ENCODE data around the gene WDR1.

The WDR1 gene

DNA sequence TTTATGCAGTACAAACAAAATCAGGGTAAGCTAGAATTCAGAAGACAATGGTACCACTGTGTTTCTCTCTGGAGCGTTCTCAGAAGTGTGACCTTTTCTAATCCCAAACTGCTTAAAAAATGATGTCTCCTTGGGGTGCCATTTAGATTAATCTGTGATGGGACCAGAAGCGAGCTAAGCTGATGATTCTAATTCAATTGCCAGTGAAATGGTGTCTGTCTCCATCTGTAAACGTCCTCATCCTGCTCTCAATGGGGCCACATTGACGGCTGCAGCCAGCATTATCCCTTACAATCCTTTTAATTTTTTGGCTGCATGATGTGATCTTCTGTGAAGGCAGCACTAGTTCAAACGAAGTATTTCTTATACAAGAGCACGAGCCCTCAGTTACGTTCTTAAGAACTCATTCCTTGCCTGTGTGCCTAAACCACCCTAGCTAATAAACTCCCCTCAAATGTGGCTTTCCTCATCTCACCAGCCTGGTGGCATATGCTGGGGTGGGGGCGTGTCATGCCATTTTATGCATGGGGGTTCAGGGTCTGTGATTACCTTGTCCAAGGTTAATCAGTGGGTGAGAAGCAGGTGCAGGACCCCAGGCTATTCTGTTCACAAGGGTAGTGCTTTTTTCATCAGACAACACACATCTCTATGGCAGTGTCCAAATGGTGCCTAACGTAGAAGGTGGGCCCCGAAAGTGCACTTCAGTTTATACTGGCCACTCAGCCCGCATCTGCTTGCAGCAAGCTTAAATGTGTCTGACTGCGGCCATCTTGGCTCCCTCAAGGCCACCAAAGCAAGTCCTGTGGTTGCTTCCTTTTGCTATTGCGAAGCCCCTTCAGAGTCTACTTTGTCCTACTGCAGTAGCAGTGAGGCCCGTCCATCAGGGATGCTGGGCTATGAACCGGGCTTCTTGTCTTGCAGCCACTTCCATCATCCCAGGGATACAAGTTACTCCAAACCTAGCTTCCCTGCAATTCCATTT is 49.6 kb downstream of the WDR1 start:
- DNase-seq (ENCODE audit: low spot score): no peak

DNA sequence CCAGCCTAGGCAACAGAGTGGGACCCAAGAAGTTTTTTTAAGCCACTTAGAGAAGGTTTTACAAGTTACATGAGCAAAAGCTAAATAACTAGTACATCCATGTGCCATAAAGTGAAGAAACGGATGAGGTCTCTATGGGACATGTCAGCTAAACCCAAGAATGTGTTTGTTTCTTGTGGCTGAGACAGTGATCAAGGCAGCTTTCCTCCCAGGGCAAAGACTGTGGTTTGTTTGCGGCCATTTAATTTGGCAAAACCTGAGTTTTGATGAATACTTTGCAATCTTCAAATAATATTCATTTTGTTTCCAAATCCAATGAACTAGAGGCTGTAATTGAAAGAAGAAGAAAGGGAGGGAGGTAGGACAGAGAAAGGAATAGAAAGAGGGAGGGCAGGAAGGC is 50.4 kb downstream of the WDR1 start:
- DNase-seq (ENCODE audit: low spot score): no peak

DNA sequence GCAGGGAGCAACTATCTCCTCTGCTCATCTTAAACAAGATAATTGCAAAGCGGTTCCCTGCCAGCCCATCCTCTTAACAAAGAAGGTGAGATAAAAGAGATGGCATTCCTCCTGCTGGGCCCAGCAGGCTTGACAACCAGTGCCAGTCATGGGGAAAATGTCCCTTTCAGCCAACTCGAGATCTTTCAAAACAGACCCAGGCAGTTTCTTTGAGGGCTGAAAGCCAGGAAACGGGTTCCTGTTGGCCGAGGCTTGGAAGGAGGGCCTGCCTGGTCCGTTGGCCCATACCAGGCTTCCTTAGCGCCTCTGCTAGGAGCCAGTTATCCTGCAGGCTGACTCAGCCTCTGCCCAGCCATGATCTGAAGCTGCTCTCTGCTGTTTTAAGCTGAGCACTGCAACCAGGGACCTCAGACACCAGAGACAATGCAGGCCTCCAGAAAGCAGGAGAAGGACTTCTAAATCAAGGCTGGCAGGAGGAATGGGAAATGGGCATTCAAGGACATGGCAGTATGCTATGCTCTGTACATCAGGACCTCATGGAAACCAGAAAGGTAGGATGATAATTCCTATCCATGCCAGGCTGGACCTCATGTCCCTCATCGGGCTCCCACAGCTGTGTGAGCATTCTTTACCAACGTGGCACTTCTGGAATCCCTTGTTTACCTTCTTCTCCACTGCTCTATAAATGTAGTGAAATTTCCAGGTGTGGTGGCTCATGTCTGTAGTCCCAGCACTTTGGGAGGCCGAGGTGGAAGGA is 52.9 kb downstream of the WDR1 start:
- DNase-seq (ENCODE audit: low spot score): peak; percentile 8

DNA sequence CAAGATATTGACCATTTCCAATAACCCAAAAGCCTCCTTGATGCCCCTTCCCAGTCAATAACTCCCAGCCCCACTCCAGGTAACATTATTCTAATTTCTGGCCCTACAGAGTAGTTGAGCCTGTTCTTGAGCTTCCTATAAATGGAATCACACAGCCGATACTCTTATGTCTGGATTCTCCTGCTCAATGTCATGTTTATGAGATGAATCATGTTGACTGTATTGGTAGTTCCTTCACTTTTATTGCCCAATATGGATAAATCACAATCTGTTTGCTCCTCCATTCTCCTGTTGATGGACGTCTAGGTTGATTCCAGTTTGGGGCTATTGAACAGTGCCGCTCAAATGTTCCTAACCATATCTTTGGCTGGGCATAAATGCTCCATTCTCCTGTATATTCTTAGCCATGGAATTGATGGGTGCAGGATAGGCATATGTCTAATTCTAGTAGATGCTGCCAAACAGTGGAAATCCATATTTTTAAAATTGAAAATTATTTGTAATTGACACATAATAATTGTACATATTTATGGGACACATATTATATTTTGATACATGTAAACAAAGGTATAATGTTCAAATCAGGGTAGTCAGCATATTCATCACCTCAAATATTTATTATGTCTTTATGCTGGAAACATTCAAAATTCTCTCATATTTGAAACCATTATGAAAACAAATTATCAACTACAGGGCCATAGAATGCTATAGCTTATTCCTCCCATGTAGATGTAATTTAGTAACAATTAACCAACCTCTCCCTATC is 54.8 kb downstream of the WDR1 start:
- no peak for DNase-seq (ENCODE audit: low spot score)

DNA sequence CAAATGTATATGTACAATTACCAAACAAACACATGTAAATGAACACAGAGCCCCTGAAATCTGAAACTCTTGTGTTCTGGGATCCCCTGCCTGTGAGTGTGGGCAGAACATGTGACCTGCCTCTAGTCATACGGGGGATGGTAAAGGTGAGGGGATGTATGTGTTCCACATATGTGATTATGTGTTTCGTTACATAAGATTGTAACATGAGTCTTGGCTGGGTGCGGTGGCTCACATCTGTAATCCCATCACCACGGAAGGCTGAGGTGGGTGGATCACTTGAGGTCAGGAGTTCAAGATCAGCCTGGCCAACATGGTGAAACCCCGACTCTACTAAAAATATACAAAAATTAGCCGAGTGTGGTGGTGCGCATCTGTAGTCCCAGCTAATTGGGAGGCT is 58.2 kb downstream of the WDR1 start:
- no peak for DNase-seq (ENCODE audit: low spot score)

DNA sequence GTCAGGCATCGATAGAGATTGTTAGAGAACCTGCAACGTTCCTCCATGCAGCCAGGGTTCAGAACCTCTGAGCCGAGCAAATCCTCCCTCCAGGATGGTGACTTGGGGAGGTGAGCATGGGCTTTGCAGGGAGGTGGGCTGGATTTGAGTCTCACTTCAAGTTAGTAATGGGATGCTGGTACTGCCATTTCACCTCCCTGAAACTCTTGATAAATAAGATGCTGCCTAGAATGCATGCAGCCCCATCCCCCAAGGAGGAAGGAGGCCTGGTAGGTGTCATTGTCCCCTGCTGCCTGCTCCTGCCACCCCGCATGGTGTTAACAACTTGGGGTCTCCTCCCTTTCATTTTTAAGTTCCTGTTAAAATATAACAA is 59.6 kb downstream of the WDR1 start:
- DNase-seq (ENCODE audit: low spot score): no peak

DNA sequence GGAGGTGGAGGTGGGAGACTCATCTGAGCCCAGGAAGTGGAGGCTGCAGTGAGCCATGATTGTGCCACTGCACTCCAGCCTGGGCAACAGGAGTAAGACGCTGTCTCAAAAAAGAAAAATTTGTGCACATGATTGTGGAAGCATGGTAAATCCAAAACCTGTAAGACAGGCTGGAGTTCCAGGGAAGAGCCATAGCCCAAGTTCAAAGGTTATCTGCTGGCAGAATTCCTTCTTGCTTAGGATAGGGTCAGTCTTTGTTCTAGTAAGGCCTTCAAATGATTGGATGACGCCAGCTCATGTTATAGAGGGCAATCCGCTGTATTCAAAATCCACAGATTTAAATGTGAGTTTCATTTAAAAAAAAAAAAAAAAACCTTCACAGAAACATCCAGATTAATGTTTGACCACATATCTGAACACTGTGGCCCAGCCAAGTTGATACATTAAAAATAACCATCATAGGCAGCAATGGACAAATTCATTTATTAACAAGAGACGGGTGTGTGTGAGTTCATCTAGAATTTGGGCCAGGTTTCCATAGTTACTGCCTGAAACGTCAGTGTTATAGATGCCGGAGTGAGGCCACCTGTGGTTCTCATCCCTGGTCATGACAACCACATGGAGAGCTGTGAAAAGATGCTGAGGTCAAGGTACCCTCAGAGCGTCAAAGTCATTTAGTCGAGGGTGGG is 60.1 kb downstream of the WDR1 start:
- DNase-seq (ENCODE audit: low spot score): no peak

DNA sequence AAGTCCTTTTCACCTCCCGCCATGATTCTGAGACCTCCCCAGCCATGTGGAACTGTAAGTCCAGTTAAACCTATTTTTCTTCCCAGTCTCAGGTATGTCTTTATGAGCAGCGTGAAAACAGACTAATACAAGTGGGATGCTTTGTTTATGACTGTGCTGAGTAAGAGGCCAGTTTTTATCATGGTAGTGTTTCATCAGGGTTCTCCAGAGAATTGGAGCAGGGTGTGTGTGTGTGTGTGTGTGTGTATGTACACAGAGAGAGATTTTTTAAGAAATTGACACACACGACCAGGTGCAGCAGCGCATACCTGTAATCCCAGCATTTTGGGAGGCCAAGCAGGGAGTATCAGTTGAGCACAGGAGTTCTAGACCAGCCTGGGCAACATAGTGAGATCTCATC is 60.7 kb downstream of the WDR1 start:
- DNase-seq (ENCODE audit: low spot score): no peak

DNA sequence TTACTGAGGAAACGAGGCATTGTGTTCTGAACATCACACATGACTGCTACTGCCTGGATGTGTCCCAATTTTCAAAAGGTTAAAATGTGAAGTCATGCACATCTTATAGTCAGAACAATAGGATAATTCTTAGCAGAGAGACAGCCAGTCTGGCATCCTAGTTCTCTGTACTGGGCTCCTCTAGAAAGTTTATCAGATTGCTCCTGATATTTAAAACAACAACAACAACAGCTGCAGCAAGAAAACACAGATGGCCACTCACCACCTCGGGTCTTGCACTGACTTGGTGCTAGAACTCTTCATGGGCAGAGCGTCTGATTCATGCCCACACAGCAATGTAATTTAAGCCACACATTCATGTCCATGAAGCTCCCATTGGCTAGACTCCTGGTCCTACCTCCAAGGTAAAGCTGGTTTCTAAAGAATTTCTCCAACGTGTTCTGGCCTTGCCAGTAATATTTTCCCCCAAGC is 62.0 kb downstream of the WDR1 start:
- no peak for DNase-seq (ENCODE audit: low spot score)

DNA sequence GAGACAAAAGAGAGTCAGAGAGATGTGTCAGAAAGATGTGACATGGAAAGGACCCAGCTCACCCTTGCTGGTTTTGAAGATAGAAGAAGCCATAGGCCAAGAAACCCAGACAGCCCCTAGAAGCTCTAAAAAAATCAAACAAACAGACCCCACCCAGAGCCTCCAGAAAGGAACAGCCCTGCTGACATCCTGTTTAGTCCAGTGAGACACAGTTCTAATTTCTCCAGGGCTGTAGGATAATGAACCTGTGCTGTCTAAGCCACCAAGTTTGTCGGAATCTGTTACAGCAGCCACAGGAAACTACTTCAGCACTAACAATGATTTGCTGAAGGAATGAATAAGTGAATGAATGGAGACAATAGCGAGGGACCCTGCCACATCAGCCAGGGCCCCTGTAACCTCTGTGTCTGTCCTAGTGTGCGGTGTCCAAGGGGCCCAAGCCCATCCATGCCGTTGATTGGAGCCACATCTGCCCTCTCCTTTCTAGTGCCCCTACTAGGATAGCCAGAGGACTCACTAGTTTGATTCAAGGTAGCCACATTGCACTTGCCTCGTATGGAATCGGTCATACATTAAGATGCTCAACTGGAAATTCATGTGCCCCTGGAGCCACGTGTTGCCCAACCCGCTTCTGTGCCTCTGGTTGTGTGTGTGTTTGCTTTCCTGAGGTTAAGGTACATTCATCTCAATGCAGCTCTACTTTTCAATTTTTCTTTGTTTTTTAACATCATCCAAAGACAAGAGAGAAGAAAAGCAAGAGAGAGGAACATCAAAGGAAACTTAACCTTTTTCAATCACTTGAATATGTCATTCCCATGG is 62.8 kb downstream of the WDR1 start:
- DNase-seq (ENCODE audit: low spot score): no peak

DNA sequence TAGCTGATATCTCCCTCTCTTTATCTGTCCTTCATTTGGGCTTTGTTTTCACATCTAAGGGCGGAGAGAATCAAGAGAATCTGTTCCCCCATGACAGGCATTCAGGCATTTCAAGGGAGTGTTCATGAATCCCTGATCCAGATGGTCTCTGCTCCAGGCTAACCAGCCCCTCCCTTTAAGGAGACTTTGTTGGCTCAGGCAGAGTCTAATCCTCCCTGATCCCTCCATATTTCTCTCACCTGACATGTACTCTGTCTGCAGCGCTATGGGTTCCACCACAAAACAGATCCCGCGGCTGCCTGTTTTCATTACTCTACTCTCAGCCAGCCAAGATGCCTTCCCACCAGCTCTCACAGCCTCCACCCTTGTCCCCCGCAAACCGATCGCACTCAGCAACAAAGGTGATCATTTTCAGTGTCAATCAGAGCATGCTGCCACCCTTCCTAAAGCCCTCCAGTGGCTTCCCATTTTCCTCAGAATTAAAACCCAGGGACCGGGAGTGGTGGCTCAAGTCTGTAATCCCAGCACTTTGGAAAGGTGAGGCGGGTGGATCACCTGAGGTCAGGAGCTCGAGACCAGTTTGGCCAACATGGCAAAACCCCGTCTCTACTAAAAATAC is 65.0 kb downstream of the WDR1 start:
- no peak for DNase-seq (ENCODE audit: low spot score)

DNA sequence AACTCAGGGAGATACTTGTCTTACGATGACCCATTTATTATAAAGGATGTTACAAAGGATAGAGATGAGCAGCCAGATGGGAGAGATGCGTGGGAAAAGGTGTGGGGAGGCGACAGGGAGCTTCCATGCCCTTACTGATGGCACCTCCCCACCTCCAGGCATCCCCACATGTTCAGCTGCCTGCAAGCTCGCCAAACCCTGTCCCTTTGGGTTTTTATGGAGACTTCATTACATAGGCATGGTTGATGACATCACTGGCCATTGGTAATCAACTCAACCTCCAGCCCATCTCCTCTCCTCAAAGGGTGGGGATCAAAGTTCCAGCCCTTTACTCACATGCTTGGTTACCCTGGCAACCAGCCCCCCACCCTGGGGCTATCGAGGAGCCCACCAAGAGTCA is 65.9 kb downstream of the WDR1 start:
- no peak for DNase-seq (ENCODE audit: low spot score)

DNA sequence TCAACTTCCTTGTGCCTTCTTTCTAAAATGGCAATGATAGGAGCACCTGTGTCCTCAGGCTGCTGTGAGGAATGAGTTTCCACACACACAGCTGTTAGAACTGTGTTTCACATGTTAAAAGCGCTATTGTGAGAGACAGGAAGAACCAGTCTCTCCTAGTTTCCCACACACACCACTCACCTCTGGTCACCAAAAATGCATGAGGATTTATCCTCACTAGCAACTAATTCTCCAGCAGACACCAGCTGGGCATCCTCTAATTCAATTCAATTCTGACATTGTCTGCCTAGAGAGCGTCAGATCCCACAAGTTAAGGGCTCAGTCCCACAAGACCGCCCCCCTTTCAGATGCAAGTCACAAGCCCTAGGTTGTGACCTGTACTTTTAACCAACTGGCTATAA is 66.3 kb downstream of the WDR1 start:
- no peak for DNase-seq (ENCODE audit: low spot score)

DNA sequence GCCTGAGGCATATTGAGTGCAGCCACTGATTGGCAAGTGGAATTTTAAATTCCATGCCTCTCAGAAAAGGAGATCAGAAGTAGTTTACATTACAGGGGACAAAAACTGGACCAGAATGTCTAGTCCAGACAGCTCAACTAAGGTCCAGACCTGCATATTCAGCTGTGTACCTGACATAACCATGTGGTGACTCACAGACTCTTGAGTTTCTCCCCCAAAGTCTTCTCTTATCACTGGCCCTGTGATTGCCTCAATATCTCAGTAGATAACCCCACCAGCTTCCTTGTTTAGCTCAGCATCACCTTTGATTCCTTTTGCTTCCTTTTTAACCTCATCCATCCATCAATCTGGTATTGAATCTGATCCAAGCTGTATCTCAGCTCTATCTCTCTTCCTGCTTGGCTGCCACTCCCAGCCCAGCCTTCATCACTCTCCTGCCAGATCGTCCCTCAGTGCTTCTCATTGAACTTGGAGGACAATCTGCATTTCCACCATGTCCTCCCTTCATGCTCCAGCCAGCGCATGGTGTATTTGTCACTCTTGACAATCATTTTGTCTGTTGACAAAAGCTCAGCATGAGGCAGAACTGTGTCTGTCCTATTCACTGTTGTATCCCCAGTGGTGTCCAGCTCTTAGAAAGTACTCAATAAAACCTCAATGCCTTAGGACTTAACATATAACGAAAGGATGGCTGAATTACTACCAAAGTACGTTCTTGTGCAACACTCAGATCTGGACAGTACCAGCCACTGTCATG is 67.5 kb downstream of the WDR1 start:
- no peak for DNase-seq (ENCODE audit: low spot score)

DNA sequence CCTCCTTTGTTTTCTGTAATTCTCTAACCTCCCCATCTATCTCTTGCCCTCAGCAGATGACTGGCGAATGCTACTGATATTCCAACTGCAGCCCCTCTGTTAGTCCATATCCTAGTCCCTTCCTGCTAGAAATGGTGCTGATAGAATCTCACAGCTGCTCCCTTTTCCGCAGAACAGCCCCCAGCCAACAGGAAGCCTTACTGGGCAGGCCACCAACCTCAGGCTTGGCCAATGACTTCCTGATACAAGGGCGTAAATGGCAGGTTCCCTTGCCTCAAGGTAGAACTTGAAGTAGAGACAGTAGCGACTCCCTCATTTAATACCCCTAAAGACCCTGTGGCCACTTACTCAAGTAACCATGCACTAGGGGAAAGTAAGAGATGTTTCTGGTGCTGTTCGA is 68.6 kb downstream of the WDR1 start:
- DNase-seq (ENCODE audit: low spot score): no peak

DNA sequence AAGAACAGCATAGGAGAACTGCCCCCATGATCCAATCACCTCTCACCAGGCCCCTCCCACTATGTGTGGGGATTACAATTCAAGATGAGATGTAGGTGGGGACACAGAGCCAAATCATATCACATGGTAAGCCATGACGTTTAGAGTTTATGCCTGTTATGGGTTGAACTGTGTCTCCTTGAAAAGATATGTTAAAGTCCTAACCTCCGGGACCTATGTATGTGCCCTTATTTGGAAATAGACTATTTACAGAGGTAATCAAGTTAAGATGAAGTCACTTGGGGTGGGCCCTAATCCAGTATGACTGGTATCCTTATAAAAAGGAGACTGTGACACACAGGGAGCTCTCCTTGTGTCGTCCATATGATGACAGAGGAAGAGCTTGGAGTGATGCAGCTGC is 70.1 kb downstream of the WDR1 start:
- no peak for DNase-seq (ENCODE audit: low spot score)

DNA sequence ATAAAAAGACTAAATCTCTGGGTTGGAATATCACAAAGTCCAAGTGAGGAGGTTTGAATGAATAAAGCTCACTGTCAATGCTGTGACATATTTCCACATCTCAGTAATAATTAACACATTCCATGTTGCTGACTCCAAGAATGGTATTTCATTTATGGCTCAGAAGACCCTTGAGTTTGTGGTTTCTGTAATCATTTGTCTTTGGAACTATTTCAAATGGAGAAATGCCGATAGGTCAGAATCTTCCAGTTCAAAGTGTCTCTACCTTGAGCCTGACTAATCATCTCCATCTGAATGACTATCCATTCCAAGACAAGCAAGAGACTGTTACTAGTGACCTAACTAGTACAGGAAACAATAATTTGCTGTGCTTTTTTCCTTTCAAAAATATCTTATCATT is 71.1 kb downstream of the WDR1 start:
- peak; percentile 37 for DNase-seq (ENCODE audit: low spot score)

DNA sequence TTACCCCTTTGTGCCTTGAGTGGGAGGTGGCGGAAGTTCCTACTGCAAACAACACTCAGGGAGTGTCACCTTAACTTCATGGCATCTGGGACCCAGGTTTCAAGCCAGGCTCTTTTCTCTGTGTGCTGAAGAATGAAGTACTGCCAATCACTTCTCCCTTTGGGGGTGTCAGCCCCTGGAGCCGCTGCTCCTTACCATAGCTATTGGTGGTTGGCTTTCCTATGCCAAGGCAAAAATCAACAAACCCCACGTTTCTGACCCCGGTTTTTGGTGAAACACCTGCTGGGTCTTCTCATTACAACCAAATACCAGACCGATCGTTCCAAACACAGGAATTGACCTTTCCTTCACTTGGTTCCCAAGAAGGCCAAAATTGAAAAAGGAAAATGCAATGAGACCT is 75.6 kb downstream of the WDR1 start:
- no peak for DNase-seq (ENCODE audit: low spot score)

DNA sequence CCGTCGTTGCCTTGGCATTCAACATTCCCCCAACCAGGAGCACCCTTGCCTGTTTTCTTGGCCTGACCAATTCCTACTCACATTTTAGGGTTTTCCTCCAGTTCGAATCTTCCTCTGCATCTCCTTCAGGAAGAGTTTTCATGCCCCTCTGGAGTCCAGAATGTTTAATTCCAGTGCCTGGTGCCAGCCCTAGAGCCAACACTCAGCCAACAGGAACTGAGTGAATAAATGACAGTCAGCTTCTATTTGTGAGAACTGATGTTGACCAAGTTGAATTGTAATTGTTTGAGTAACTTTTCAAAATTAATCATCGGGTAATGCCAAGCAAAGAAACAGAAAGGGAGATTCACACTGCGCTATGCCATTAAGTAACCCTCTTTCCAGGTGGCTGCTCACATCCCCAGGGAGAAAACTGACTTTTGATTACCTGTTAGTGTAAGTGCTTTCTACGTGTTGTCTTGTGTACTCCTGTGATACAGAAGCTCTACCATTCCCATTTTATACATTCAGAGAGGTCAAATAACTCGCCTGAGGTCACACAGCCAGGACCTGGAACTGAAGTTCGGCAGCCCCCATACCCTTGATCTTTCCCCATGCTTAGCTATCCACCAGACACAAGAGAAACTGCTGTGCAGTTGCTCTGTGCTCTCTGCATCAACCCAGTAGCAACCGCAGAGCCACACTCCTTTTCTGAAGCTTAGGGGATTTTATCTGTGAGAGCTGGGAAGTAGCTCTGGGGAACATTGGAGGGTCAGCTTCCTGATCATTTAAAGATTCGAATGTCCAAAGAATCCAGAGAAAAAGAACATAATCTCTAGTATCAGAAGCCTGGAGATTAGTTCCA is 76.3 kb downstream of the WDR1 start:
- DNase-seq (ENCODE audit: low spot score): no peak
